ENCODE results near the gene MAGOH. TPM values are rescaled to one million over a fixed set of nuclear protein-coding genes. Genes with fewer than 3 reads are reported as not detected.

MAGOH gene
- total and polyA plus RNA-seq, 4 donors: 16.4 to 32.5 (median 26.5) TPM

- H3K4me1 ChIP-seq (ENCODE audit: control insufficient read depth in 4 of 4, insufficient read depth in 4 of 4, low read length in 3 of 4): peaks cover 9 to 65% (median 49%) of the 10 kb centered on the region in 4 donors
- peaks cover 2 to 4% (median 3%) of the 10 kb centered on the region in 4 donors for H3K36me3 ChIP-seq (ENCODE audit: control insufficient read depth in 4 of 4, insufficient read depth in 3 of 4, low read depth in 1 of 4, low read length in 3 of 4)
- H3K9me3 ChIP-seq (ENCODE audit: control insufficient read depth in 4 of 4, low read length in 3 of 4): no peaks in the 10 kb centered on the region
- H3K9ac ChIP-seq (ENCODE audit: low read depth in 1 of 2, low read length in 2 of 2): peak overlapping the region; percentile 91 to 94
- peak overlapping the region; percentile 98 to 99 for H3K27ac ChIP-seq (ENCODE audit: low read depth in 1 of 2, low read length in 2 of 2)
- H3K4me3 ChIP-seq (ENCODE audit: low read depth in 1 of 3, low read length in 3 of 3): peak overlapping the region; percentile 73 to 98 (median 88)
- H3K27me3 ChIP-seq (ENCODE audit: control insufficient read depth in 4 of 4, insufficient read depth in 4 of 4, low read length in 3 of 4): no peaks in the 10 kb centered on the region
- WGBS: 17% methylated on average over 9 of the region's 9 CpGs
- no peak for DNase-seq (ENCODE audit: low spot score)
- TF ChIP-seq RXRA (IDR thresholded peaks at IDR 0.05): peak; percentile 93 to 96
- no peak for TF ChIP-seq RAD21 (IDR thresholded peaks at IDR 0.05)
- peak; percentile 86 for TF ChIP-seq SP1 (IDR thresholded peaks at IDR 0.05)
- TF ChIP-seq NR2F2 (IDR thresholded peaks at IDR 0.05): peak; percentile 53
- TF ChIP-seq HNF4A (conservative IDR thresholded peaks at IDR 0.05): peak; percentile 55 to 61
- no peak for TF ChIP-seq ZBTB33 (IDR thresholded peaks at IDR 0.05)
- peak; percentile 15 for TF ChIP-seq MAX (IDR thresholded peaks at IDR 0.05)
- peak; percentile 94 for TF ChIP-seq REST (IDR thresholded peaks at IDR 0.05)
Measured at GRCh38 chr1:53196017-53196484, 42.3 kb downstream of the MAGOH start.

GRCh38 chr1:53195246-53196016, 42.9 kb downstream of the MAGOH start:
- no peak for DNase-seq (ENCODE audit: low spot score)
- Histone ChIP-seq H3K9me3 (ENCODE audit: control insufficient read depth in 4 of 4, low read length in 3 of 4) (no peaks in the 10 kb centered on the region), H3K36me3 (ENCODE audit: control insufficient read depth in 4 of 4, insufficient read depth in 3 of 4, low read depth in 1 of 4, low read length in 3 of 4) (no peaks in the 10 kb centered on the region), H3K27ac (ENCODE audit: low read depth in 1 of 2, low read length in 2 of 2) (peak overlapping the region; percentile 98 to 99), H3K27me3 (ENCODE audit: control insufficient read depth in 4 of 4, insufficient read depth in 4 of 4, low read length in 3 of 4) (no peaks in the 10 kb centered on the region), H3K4me3 (ENCODE audit: low read depth in 1 of 3, low read length in 3 of 3) (peak overlapping the region in 2 of 3 donors; percentile 73 to 98), H3K9ac (ENCODE audit: low read depth in 1 of 2, low read length in 2 of 2) (peak overlapping the region in 1 of 2 donors; percentile 94), H3K4me1 (ENCODE audit: control insufficient read depth in 4 of 4, insufficient read depth in 4 of 4, low read length in 3 of 4) (peaks cover 9 to 67% (median 55%) of the 10 kb centered on the region in 4 donors)
- 47% methylated on average over 11 of the region's 11 CpGs for WGBS
- TF ChIP-seq SP1 (IDR thresholded peaks at IDR 0.05): peak; percentile 48
- peak; percentile 13 to 23 for TF ChIP-seq RAD21 (IDR thresholded peaks at IDR 0.05)
- TF ChIP-seq CTCF (IDR thresholded peaks at IDR 0.05; ENCODE audit: low read depth, low read length, missing input control): no peak
- no peak for TF ChIP-seq MAX (IDR thresholded peaks at IDR 0.05)
- TF ChIP-seq GABPA (IDR thresholded peaks at IDR 0.05 in 1 of 2, conservative IDR thresholded peaks at IDR 0.05 in 1 of 2): peak in 1 of 2 donors; percentile 40
- TF ChIP-seq ATF3 (IDR thresholded peaks at IDR 0.05): no peak
- no peak for TF ChIP-seq FOXA2 (IDR thresholded peaks at IDR 0.05)
- peak; percentile 67 for TF ChIP-seq ZBTB33 (IDR thresholded peaks at IDR 0.05)
- peak in 1 of 2 donors; percentile 54 for TF ChIP-seq EGR1 (IDR thresholded peaks at IDR 0.05; ENCODE audit: low read depth in 2 of 2)
- TF ChIP-seq JUND (IDR thresholded peaks at IDR 0.05): peak in 1 of 2 donors; percentile 53
- TF ChIP-seq REST (IDR thresholded peaks at IDR 0.05): peak; percentile 55
- no peak for TF ChIP-seq FOXA1 (IDR thresholded peaks at IDR 0.05)
